COLO668 (cell line): ENCODE results near the gene RPGR.

ENCODE experiments used
- DNase-seq: peaks from one replicate; lab custom pipeline; 2025; ENCODE audit not compliant: unreplicated experiment; lab: John Stamatoyannopoulos, UW

Gene RPGR

DNA sequence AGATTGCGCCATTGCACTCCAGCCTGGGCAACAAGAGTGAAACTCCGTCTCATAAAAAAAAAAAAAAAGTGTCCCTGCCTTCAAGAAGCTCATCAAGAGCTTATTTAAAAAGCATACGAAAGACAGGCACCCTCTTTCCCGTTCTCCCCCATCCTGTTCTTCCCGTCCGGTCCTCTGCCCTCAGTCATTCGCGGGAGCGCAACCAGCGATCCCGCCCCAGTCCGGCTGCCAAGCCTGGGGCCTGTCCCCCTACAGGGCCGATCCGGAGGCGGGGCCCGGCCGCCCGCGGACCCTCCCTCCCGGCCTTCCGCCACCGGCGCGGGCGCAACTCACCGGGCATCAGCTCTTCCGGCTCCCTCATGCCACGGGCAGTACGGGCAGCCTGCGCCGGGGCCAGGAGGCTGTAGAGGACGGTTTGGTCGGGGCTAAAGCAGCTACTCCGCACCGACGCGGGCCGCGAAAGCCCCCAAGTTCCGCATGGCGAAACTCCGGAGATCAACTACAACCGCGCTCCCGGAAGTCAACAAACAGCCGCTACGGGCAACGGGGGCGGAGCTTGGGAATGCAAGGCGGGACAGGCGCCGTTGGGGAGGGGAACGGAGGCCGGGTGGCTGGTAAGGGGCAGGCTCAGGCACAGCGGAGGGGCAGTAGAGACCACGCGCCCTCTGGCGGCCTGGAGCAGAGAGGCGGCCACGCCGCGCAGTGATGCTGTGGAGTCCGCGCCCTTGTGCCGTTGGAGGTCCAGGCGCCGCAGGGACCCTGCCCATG, at the start of gene RPGR:
TSS of gene RPGR (minus strand) at position 503 of the 768 bp plus-strand sequence. CDS start at position 361, 142 bp downstream.
- peak; percentile 93 for DNase-seq

GRCh38 chrX:38376747-38377146, 49.4 kb upstream of the RPGR start:
- no peak for DNase-seq

DNA sequence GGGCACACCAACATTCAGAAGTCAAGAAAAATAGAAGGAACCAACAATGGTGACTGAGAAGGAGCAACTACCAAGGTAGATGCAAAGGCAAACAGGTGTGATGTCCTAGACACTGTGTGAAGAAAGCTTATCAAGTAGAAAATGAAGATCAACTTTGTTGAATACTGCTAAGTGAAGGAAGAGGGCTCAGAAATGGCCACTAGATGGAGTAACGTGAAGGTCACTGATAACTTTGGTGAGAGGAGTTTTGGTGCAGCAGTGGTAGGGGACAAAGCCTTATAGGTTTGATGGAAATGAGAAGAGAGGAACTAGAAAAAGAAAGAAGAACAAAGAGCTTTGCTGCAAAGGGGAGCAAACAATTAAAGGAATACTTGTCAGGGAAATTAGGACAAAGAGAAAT, 48.6 kb upstream of the RPGR start:
- DNase-seq = peak; percentile 2

GRCh38 chrX:38374431-38374830, 47.1 kb upstream of the RPGR start:
- no peak for DNase-seq

DNA sequence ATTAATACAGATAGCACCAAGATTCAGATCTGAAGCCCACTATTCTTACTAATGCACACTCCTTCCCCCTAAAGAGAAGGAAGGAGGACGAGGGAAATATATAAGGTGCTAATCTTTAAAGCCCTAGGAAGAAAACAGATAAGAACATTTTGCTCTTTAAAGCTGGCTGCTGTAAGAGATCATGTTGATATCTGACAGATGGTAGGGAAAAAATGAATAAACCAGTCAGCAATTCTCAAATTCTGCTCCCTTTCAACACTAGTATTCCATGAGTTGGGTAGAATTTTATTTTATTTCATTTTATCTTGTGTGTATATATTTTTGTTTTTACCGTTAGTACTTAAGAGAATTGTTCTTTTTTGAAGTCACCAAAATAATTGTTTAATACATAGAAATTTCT, 44.3 kb upstream of the RPGR start:
- DNase-seq = no peak

GRCh38 chrX:38368774-38369173, 41.5 kb upstream of the RPGR start:
- no peak for DNase-seq

DNA sequence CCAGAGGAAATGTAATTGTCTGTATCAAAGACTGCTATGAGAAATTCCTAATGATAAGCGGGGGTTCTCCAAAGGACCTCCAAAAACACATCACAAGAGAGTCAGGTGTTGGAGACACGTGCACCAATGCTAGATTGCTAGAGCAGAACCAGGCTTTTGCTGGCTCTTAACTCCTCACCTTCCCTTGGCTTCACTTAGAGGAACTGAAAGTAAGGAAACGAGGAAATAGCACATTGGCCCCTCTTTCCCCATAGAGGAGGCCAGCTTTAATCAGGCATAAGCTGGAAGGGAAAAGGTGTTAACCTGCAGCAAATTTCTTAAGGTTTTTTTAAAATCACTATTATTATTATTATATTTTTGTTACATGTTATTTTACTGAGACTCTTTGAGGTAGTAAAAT, 38.6 kb upstream of the RPGR start:
- DNase-seq = no peak

DNA sequence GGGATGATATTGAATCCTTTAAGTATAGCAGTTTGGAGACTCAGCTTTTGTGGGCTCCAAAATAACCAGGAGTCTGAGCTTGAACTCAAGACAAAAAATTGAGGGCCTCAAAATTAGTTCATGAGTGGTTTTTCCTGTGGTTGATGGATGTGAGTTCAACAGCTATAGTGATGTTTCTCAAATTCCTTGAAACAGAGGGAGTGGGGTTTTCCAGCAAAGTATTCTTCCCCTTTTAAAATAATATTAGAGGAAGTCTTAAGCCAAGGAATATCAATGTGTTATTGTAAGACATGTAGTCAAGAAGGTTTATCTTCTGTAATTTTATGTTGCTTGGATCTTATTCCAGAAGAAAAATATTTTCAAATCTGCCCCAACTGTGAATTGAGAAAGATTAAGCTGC, 35.7 kb upstream of the RPGR start:
- no peak for DNase-seq

DNA sequence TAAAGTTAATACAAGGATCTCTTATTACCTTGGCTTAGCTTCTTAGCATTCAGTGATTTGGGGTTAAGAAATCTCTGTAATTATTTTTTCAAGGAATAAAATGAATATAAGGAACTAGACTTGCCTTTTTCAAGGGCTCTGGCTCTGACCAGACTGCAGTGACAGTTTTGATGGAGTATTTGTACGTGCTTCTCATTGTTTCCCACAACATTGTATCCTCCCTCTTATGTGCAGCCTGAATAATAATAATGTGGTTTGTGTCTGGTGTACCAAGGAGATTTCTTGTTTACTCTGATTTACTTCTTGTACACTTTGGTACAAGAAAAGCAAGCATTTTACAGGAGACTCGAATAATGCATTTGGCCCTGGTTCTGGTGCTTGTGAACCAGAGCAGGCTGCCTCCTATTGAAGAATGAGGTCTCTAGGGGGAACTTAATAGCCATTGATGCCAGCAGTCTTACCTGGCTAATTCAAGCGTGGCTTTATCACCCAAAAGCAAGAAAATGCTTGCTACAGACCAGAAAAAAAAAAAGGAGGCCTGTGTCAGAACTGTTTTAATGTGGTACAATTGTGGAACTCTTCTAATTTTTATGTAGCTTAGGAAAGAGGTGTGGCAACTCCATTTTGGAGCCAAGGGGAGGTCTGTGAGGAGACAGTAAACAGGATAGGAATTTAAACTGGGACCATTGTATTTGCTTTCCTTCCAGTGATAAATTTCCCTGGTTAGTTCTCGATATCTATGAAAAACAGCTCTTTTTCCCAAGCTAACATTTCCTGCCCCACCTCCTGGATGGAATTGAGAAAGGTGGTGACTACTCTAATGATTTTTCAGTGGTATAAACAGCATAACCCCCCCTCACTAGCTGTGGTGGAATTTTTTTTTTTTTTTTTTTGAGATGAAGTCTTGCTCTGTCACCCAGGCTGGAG, 30.7 kb upstream of the RPGR start:
- no peak for DNase-seq

DNA sequence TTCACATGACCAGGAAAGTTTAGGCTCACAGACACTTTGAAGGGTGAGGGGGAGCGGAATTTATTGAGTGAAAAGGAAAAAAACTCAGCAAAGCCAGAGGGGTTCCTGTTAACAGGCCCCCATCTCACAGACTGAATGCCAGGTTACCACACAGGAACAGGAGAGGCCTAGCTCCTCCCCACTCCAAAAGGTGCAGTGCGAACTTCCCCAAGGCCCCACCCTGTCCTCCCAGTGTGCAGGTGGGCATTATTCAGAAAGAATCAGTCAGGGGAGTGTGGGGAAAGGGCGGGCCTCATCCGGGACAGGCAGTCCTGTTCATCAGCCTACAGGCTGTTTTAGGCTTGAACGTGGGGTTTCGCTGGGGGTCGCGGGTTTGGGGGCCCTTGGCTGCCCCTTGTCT, 29.1 kb upstream of the RPGR start:
- DNase-seq = no peak

- DNase-seq = no peak
Measured at GRCh38 chrX:38352362-38352761, 25.1 kb upstream of the RPGR start, which contains the start of gene OTC. Gene OTC (plus strand): TSS chrX:38352604. CDS start chrX:38352697, 93 bp downstream.

GRCh38 chrX:38351346-38351745, 24.0 kb upstream of the RPGR start:
- DNase-seq = no peak

DNA sequence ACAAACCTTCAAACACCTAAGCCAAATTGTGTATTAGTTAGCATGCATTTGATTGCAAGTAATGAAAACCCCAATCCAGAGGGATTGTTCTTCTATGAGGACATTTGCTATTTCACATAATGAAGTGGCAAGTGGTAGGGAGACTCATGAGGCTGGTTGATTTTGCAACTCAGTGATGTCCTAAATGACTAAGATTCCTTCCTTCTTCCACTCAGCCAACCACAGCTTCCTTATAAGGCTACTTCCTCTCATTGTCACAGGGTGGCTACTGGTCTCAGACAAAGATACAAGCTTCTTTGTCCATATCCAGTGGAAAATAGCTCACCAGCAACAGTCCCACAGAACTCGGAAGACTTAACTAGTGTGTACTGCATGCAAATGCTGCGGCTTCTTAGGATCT, 19.8 kb upstream of the RPGR start:
- DNase-seq = no peak

GRCh38 chrX:38346150-38346549, 18.8 kb upstream of the RPGR start:
- DNase-seq = no peak

DNA sequence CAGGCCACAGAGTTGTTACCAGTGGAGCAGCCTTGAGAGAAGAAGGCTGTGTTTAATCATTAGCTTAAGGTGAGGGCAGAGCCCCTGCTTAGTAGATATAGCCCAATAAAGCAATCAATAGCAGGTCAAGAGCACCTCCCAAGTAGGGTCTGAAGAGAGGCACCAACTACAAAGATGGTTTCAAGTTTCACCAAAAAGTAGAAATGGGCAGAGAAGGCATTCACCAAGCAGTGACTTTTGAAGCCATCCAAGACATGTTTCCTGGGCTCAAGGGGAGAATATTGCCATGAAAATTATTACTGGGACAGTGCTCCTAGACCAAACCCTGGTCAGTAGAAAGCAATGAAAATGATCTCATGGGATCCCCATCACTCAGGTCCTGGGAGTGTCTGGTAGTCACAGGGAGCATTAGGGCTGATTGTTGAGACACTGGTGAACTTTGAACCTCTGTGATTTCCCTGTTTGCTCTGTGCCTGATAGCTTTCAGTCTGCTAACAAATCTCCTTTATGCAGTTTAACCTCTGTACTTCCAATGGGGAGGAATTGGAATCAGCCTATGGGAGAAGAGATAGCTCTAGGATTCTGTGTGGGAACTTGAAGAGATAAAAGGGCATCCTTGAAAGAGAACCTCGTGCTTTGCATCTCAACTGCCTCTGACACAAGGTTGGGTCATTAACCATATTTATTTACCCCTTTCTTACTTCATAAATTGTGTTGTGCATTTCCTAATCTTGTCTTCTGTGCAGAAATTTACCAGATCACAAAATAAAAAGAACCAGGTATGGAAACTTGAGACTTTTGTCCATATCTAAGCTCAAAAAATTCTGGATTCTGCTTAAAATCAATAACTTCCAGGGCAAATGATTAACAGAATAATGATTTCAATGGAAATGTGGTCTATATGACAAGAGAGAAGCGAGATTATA, 15.8 kb upstream of the RPGR start:
- peak; percentile 12 for DNase-seq

GRCh38 chrX:38341442-38341841, 14.1 kb upstream of the RPGR start:
- DNase-seq = no peak

DNA sequence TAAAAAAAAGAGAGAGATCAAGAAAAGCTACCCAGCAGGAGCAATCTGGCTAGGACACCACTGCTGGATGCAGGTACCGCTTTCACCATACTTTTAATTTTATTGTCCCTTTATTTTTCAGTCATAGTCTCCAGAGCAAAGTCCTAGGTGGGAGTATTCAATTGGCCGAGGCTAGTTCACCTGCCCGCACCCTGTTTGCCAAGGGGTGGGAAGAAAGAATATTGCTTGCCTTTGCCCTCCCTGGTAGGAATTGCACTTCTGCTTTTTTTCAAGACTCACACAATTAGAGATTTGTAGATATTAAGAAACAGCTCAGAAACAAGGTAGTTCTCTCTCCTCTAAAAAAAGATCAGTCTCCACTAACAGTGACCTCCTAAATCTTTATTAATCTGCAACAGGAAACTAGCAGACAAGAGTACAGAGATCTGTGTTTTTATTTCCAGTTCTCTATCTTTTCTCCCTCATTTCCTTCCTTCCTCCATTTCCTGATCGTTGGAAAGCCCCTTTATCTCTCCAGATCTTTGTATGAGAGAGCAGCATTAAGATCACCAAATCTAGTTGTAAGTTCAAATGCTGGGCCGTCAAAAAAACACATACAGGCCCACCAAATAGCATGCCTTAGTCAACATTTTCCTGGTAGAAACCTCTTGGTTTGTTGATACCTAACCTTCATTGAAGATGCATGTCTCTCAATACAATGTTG, 9.4 kb upstream of the RPGR start:
- no peak for DNase-seq

- no peak for DNase-seq
Measured at GRCh38 chrX:38335382-38335781, 8.1 kb upstream of the RPGR start.

DNA sequence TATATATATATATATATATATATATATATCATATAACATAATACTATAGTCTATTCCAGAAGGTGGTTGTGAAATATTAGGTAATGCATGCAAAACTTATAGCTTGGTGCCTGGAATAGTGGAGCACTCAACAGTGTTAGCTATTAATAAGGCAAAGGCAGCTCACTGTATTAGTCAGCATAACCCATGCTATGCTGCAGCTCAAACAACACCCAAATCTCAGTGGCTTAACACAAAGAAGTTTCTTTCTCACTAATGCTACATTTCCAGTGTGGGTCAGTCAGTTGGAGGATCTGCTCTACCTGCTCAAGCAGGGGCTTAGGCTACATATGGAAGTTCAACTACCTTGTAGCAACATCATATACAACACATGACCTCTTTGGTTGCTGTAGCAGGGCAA, 5.2 kb upstream of the RPGR start:
- no peak for DNase-seq

GRCh38 chrX:38327775-38328081, 419 bp upstream of the RPGR start:
- no peak for DNase-seq

GRCh38 chrX:38326086-38326485, 1.2 kb downstream of the RPGR start:
- DNase-seq = no peak
